Activated CD4-positive, alpha-beta T cell treated with anti-CD3 and anti-CD28 coated beads, Interleukin-2, amount 50 U/mL, for 1 hour (primary cell): Measurements from ENCODE around the gene ADGRB2.

ENCODE experiments used
- DNase-seq: peaks from one replicate; pipeline ENCODE4 v3.0.0-alpha.2; 2020

Gene ADGRB2

GRCh38 chr1:31795801-31796621 lies 31.9 kb upstream of the ADGRB2 start:
- no peak for DNase-seq

- DNase-seq = no peak
Measured at GRCh38 chr1:31795096-31795675, 31.0 kb upstream of the ADGRB2 start.

DNA sequence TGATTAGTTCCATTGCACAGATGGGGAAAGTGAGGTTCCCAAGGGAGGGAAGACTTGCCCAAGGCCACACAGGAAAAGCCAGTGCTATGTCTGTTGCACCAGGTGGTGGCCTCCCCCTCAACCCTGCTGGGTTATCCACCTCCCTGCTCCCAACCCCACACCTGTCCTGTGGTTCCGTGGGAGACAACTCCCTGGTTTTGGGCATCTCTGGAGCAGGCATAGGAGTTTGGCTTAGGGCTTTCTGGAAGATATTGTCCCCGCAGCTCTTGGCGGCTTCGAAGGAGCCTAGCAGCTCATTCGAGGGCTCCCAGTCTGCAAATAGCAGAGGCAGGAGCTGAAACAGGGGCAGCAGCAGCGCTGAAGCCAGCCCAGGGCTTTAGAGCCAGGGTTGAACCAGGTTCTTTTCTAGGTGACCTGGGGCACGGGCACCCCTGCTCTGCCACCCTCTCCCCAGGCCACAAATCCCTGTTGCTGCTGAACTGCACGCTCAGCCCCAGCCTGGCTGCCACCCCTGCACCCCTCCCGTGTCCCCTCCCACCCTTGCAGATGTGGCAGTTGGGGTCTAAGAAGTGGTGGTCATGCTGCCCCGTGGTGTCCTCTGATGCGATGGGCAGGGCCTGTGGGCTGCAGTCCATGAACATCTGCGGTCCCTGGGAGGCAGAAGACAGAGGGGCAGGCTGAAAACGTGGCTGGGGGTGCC lies 29.6 kb upstream of the ADGRB2 start:
- DNase-seq = no peak

DNA sequence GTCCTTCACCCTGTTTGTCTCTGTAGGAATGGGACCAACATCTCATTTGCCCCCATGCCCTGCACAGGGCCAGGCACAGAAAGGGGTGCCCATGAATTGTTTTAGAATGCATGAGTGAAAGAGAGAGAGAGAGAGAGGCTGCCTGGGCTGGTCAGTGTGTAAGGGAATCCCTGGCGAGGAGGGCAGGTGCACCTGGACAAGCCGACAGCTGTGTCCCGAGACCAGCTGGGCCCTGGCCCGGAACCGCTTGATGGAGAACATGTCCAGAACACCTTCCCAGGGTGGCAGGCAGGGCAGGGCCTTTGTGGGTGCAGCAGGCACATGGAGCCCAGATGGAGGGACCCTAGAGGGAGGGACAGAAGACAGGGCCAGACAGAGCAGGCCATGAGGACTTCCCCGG lies 28.9 kb upstream of the ADGRB2 start:
- DNase-seq = no peak

DNA sequence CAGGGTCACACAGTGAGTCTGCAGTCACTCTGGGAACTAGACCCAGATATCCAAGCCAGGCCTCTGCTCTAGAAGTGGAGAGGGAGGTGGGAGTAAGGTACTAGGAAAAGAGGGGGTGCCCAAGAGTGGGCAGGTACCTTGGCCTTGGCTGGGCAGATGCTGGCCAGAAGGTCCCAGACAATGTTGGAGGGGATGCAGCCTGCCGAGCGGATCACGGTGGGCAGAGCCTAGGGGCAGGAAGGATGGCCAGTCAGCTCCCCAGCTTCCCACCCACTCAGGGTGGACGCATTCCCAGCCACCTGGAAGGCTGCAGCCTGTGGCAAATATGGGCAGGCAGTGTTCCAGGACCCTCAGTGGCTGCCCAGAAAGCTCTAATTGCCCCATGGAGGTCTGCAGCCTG lies 28.4 kb upstream of the ADGRB2 start:
- no peak for DNase-seq

- DNase-seq = no peak
Measured at GRCh38 chr1:31792116-31792515, 28.0 kb upstream of the ADGRB2 start.

GRCh38 chr1:31791131-31791858 lies 27.2 kb upstream of the ADGRB2 start:
- no peak for DNase-seq

- DNase-seq = no peak
Measured at GRCh38 chr1:31790641-31791091, 26.5 kb upstream of the ADGRB2 start.

DNA sequence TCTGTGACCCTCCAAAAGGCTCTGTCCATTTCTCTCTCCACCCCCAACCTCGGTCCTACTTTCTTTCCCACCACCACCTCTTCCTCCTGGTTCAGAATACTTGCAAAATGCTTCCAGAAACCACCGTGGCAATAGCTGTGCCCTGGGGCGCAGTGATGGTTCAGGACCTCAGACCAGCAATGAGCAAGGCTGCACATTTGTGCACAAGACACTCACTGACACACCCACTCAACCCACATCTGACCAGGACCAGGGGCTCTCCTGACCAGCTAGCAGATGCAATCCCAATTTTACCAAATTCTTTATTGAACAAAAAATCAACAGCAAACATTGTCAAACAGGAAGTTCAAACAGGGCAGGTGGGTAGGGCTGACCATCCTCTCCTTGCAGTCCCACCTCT lies 26.0 kb upstream of the ADGRB2 start:
- DNase-seq = no peak

GRCh38 chr1:31789259-31790065 lies 25.3 kb upstream of the ADGRB2 start:
- DNase-seq = peak; percentile 96

- DNase-seq = peak; percentile 12
Measured at GRCh38 chr1:31788825-31789256, 24.7 kb upstream of the ADGRB2 start.

- peak; percentile 88 for DNase-seq
Measured at GRCh38 chr1:31788138-31788824, 24.1 kb upstream of the ADGRB2 start.

DNA sequence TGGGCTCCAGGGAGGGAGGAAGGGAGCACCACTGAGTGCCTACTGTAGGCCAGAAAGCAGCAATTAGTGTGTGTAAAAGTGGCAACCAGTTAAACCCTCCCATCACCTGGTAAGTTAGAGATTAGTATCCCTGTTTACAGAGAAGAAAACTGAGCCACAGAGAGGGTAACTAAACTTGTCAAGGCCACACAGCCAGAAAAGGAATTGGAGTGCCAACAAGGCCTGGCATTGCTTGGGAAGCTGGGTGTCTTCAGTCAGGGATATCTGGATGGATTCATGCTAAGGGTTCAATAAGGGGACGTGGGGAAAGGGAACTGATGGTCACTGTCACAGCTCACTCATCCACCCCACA lies 23.6 kb upstream of the ADGRB2 start:
- no peak for DNase-seq

DNA sequence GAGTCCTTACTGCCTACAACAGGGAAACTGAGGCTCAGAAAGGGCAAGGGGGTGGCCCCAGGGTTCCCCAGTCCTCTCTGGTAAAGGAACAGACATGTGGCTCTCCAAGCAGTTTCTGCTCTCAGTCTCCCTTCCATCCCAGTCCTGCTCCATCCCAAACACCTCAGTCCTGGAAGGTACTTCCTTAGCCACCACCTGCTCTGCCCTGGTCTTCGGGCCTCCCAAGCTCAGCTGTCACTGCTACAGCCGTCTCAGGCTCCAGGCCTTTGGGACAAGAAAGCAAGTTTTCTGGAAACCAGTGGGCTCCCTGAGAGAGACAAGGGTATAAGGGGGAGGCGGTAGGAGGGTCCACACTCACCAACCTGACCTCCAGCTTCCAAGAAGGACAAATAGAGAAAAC lies 23.1 kb upstream of the ADGRB2 start:
- DNase-seq = no peak

DNA sequence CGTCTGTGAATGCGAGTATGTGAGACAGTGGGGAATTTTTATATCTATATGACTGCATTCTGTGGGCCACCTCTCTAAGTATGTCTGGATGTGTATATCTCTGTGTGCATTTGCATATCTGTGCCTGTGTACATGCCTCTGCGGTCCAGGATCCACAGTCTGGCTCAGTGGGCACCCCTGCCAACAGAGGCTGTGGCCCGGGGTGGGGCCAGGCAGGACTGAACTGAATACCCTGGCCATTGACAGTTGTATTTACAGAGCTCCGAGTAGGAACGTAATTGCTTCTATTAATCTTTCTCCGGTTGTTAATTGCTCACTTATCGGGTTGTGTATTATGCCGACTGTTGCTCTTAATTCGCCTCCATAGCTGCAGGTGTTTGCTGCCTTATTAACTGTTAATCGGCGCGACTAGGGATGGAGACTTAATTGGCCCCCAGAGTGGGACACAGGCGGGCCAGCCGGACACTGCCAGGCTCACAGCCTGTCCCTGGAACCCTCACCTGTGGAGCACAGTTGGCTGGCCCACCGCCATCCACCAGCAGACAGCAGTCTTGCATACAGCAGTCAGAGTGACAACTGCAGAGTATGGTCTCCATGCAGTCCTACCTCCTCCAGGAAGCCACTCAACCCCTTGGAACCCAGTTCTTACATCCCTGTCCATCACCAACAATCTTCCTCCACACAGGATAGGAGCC lies 22.4 kb upstream of the ADGRB2 start:
- no peak for DNase-seq

GRCh38 chr1:31785947-31786290 lies 21.8 kb upstream of the ADGRB2 start:
- no peak for DNase-seq

DNA sequence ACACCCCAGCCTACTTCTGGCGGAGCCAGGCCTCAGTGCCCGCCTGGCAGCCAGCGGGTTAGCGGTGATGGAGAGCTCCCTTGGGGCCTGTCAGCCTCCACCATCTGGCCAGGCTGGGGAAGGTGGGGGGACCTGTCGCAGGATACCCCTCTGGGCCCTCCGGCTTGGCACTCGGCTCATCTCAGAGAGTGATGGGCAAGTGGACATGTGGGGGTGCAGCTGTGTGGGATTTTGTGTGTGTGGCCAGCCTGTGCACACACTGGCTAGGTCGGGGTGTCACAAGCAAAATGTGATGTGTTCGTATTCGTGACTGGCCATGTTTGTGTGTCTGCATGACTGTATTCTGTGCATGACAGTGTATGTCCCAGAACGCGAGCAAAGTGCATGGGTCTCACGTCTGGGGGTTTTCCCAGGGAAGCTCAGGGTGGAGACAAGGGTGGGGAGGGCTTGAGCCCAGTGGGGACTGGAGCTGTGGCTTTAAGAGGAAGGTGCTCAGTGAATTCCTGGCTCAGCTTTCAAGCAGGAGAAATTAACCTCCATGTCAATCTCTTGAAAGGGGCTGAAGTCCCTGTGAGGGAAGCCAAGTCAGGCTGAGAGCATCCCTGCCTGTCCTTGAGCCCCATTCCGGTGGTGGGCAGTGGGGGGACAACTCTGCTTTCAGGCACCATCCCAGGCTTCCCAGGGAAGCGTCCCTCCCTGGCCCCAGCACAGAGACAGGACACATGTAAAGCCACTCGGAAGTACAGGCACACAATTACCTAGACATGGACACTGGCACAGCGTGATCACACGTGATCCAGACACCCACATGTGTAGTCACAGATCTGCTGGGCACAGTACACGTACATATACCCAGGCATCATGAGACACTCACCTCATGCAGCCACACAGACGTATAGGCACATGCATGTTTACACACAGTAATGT lies 21.1 kb upstream of the ADGRB2 start:
- DNase-seq = no peak

GRCh38 chr1:31784356-31785019 lies 20.3 kb upstream of the ADGRB2 start:
- DNase-seq = no peak

DNA sequence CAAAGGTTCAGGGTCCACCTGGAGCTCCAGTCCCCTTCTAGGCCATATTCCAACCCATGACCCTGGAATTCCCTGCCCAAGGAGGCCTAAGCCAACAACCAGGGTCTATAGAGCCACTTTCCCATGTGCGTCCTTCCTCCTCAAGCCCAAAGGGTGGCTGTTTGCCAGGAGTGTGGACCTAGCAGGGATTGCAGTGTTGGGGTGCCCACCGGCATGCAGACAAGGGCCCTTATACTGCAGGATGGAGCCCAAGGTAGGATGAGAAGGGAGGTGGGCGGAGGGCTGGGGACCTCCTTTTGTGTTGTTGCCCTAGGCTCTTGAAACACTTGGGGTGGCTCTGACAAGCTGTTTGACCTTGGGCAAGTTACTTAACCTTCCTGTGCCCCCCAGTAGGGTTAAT lies 19.7 kb upstream of the ADGRB2 start:
- no peak for DNase-seq
